NCI-H345 (cell line): Measurements from ENCODE around the gene GIPC2.
"Not testable (repeated sequence)": the region's sequence is repeated elsewhere in the genome, so short reads cannot be mapped to it uniquely, and the experiment has no call there.

Experiments used
- DNase-seq: peaks from one replicate; lab custom pipeline; 2025; lab: John Stamatoyannopoulos, UW

Gene GIPC2

GRCh38 chr1:78068681-78069283 lies 23.0 kb downstream of the GIPC2 start:
- DNase-seq = no peak

DNA sequence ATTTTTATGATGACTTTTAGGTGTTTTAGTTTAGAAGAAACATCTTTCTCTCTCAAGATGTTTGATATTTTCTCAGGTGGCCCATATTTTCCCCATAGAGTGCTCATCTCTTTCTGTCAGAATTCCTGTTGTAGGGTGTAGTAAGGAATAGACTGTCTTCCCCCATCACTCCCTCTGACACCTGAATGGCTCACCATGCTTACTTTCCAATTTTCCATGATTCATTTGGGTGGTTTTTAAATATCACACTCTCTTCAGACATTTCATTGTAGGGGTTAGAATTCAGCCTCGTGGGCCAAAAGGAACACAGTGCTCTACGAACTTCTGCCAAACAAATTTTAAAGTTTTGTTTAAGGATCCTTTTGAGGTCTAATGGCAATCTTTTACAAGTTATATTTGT lies 24.0 kb downstream of the GIPC2 start:
- no peak for DNase-seq

DNA sequence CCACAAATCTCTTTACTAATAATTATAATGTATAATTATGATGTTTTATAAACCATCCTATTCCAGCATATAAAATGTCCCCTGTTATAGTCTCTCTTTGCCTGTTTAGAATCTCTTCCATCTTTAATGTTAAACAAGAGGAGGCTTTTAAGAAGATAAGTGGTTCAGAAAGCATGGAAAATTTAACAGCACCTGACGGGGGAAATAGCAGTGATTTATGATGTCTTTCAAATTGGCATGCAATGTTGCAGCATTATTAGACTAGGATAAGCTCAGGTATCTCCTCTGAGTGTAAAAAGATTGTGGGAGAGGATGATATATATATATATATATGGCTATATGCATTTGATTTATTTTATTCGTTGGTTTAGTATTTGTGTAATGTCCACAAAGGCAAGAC lies 24.4 kb downstream of the GIPC2 start:
- no peak for DNase-seq

- no peak for DNase-seq
Observed at GRCh38 chr1:78070758-78071157, 25.0 kb downstream of the GIPC2 start.

GRCh38 chr1:78071696-78072095 lies 25.9 kb downstream of the GIPC2 start:
- DNase-seq = no peak

- DNase-seq = no peak
Observed at GRCh38 chr1:78072216-78072615, 26.4 kb downstream of the GIPC2 start.

DNA sequence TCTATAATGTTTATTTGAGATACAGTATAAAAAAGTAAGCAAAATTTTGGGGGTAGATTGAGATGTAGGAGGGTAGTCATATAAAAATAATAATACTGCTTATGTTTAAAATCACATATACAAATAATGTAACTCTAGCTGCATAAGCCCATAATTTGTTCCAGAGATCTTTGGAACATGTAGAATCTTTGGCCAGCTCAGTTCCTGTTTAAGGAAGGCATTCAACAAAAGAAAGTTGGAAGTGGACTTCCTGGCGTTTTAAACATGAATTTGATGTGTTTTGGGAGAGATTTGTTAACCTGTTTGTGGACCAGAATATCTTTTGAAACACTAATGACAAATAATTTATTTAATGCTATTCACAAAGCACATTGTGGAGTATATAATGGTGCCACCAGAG lies 27.7 kb downstream of the GIPC2 start:
- no peak for DNase-seq

- DNase-seq = no peak
Observed at GRCh38 chr1:78075621-78076020, 29.9 kb downstream of the GIPC2 start.

DNA sequence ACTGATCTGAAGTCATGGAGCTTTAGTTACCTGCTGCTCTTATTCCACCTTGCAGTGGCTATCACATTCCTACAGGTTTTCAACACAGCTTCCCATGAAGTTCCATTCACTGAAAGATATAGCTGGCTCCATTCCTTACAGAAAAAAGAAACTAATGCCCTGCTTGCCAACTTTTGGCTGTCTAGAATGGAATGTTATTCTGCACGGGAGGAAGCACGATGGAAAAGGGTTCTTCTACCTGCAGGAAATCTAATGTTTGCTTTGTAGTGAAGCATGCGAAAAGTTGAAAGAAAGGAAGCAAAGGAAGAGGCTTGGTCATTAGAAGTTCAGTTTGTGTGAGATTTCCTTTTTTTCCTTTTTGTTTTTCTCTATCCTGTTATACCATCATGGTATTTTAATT lies 32.6 kb downstream of the GIPC2 start:
- DNase-seq = no peak

DNA sequence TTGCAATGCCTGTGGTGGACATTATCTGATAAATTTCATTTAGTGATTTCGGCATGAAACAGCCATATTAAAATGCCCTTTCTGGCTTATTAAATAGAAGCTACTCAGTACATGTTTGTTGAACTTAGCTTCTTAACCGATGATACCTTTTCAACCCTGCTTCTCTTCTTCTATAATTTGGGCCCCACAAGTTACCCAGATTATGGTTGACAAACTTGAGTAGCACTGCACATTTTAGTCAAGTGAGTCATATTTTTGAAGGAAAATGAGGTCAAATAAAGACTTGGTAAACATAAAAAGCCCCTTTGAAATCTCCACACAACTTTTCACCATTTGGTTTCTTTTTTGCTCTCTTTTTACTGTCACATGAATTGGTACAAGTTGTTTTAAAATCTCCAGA lies 33.8 kb downstream of the GIPC2 start:
- DNase-seq = no peak

DNA sequence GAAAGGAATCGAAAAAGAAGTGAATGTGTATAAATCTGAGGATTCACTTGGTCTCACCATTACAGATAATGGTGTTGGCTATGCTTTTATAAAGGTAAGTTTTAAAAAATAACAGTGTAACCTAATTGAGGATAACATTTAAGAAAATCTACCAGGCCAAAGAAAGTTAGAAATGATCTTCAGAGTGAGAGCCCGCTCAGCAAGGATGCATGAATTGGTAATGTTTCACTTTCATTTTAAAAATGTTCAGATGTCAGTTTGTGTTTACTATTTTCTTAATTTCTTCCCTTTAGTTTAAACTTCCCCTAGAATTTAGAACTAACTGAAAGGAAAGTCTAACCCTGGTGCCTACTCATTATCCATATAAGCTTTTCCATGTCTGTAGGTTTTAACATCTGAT lies 35.0 kb downstream of the GIPC2 start:
- DNase-seq = no peak

DNA sequence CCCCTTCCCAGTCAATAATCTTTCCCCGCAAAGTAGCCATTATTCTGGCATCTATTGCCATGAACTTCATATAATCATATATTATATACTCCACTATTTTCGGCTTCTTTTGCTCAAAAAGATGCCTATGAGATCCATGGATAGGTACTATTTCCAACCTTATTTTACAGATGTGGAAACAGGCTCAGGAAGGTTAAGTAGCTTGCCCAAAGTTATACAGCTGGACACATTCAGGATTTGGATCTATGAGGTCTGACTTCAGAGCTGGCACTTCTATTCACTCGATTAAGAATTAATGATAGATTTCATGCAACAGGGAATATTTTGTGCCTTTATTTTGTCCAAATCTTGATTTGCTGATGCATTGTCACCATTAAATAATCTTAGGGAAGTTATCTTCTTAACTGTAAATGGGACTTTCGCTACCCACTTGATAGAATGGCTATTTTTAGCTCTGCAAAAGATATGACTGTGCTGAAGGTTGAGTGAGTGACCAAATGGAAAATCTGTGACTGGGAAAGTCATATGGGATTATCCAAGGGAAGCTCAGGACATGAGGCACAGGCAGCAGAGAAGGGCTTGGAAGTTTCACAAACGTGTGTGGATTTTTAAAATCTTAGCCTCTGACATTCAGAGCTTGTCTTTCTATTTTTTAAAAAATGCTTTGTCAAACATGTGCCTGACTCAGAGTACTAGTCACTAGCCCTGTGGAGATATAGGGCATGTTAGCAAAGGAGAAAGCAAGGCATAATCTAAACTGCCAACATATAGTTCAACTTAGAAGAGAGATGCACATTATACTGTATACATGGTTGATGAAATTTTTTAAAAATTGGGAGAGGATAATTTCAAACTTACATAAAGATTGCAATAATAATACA lies 36.5 kb downstream of the GIPC2 start:
- DNase-seq = no peak

GRCh38 chr1:78084639-78085038 lies 38.9 kb downstream of the GIPC2 start:
- DNase-seq = not testable (repeated sequence)

DNA sequence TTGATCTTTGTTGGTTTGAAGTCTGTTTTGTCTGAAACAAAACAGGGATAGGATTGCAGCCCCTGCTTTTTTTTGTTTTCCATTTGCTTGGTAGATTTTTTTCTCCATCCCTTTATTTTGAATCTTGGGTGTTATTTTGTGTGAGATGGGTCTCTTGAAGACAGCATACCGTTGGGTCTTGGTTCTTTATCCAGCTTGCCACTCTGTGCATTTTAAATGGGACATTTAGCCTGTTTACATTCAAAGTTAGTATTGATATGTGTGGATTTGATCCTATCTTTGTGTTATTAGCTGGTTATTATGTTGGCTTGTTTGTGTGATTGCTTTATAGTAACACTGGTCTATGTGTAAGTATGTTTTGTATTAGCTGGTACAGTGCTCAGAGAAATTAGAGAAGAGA lies 40.9 kb downstream of the GIPC2 start:
- no peak for DNase-seq

DNA sequence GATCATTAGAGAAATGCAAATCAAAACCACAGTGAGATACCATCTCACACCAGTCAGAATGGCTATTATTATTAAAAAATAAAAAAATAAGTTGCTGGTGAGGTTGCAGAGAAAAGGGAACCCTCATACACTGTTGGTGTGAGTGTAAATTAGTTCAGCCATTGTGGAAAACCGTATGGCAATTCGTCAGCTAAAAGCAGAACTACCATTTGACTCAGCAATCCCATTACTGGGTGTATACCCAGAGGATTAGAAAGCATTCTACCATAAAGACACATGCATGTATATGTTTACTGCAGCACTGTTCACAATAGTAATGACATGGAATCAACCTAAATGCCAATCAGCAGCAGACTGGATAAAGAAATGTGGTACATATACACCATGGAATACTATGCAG lies 42.2 kb downstream of the GIPC2 start:
- DNase-seq = no peak

DNA sequence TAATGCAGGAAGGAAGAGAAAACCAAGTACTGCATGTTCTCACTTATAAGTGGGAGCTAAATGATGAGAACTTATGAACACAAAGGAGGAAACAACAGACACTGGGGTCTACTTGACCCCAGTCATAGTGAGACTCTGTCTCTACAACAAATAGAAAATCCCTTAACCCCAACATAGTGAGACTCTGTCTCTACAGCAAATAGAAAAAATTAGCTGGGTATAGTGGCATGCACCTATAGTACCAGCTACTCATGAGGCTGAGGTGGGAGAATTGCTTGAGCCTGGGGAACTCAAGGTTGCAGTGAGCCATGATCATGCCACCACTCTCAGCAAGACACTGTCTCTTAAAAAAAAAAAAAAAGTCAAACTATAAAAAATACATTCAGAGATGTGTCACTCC lies 42.7 kb downstream of the GIPC2 start:
- DNase-seq = no peak

GRCh38 chr1:78089010-78089409 lies 43.2 kb downstream of the GIPC2 start:
- no peak for DNase-seq

DNA sequence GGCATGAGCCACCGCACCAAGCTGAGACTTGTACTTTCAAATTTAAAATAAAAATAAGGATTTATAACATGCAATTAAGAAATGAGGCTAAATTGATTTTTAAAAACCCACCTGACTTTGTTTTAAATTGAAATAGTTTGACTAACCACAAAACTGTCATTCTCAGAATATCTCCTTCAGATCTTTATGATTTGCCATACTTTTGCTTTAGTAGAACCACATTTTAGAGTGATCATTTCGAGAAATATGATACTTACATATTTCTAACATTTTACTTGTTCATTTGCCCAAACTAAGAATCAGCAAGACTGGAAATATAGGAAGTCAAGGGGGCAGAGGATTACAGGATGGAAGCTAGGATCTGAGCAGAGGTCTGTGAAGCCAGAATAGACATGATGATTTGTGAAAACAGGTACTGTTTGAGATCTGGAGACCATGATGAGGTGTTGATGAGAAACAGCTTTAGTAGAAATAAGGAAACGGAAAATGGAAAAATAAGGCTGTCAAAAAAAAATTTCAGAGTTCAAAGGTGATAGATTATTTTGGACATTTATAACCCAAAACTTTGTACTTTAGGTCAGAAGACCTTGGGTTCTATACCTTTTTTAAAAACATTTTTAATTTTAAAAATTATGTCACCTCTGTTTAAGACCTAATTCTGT lies 44.8 kb downstream of the GIPC2 start:
- DNase-seq = no peak

GRCh38 chr1:78091215-78091813 lies 45.5 kb downstream of the GIPC2 start:
- DNase-seq = no peak

GRCh38 chr1:78091886-78092285 lies 46.1 kb downstream of the GIPC2 start:
- DNase-seq = no peak

DNA sequence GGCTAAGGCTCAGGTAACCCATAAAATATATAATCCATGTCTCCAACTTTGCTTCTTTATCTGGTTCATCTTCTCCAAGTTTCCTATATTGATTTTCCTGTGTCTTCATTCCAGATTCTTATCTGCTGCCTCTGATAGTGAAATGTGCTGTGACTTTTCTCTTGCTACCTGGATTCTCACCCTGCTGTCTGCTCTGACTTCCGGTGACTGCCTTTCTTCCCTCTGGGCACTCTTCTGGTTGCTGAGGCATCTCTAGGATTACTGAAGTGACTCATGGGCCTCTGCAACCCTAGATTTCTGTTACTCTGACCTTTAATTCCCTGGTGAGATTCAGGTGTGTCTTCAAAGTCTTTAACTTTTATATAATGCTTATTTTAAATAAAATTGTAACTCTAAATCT lies 46.9 kb downstream of the GIPC2 start:
- no peak for DNase-seq

GRCh38 chr1:78093560-78093959 lies 47.8 kb downstream of the GIPC2 start:
- DNase-seq = no peak

DNA sequence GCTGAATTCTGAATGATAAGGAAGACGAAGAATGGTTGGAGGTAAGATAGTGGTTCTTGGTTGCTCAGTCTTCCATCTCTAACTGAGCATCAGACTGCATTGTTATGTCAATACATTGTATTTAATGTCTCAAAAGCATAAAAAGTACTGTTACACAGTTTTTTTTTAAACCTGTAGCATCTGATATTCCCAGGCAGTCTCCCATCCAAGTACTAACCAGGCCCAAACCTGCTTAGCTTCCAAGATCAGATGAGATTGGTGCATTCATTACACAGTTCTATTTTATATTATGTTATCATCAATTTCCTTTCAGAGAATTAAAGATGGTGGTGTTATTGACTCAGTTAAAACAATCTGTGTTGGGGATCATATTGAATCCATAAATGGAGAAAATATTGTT lies 48.9 kb downstream of the GIPC2 start:
- no peak for DNase-seq
